Stomach (tissue), 9 donors: ENCODE results near the gene CYP26B1. TPM values are rescaled to one million over a fixed set of nuclear protein-coding genes. Genes with fewer than 3 reads are reported as not detected.

Source experiments
- DNase-seq, 2 donors: peaks; one replicate each; pipeline versions ENCODE4 v3.0.0 to v3.0.0-alpha.2; 2013 to 2019
- H3K27ac ChIP-seq, 5 donors: fragments of 200-600 bp in 4 of 5; sonication (generic) in 4 of 5; one replicate each; pipeline ENCODE4 v1.5.1; 2013 to 2019; ENCODE audit warnings: mild to moderate bottlenecking in 1 of 5, moderate library complexity in 1 of 5
- H3K27me3 ChIP-seq, 3 donors: fragments of 200-600 bp; sonication (generic); one replicate each; pipeline ENCODE4 v1.5.1; 2017 to 2019; ENCODE audit warnings: mixed run types in 1 of 3
- H3K36me3 ChIP-seq, 4 donors: fragments of 200-600 bp; sonication (generic); 1 replicate in 3 of 4; 2 replicates in 1 of 4; pipeline ENCODE4 v1.5.1; 2016 to 2019
- H3K4me1 ChIP-seq, 4 donors: fragments of 200-600 bp; sonication (generic); one replicate each; pipeline ENCODE4 v1.5.1; 2016 to 2019
- H3K4me3 ChIP-seq, 4 donors: fragments of 200-600 bp; sonication (generic) in 3 of 4; one replicate each; pipeline ENCODE4 v1.5.1; 2016 to 2019; ENCODE audit warnings: mild to moderate bottlenecking in 1 of 4
- H3K9me3 ChIP-seq, 4 donors: fragments of 200-600 bp; sonication (generic); one replicate each; pipeline ENCODE4 v1.5.1; 2016 to 2019
- CTCF ChIP-seq, 7 experiments: fragments of 450-650 bp in 4 of 7; fragments of 200-600 bp in 3 of 7; sonication (generic) in 3 of 7; IDR thresholded peaks; one replicate each; pipeline ENCODE4 v1.5.1; 2016 to 2019; ENCODE audit warnings: antibody characterized with exemption in 7 of 7, control low read depth in 2 of 7, mild to moderate bottlenecking in 1 of 7
- EP300 ChIP-seq: sonication (generic); formaldehyde crosslinking; IDR thresholded peaks from one replicate; pipeline ENCODE4 v1.6.1; 2017; ENCODE audit warnings: antibody characterized with exemption
- POLR2A ChIP-seq, 4 donors: fragments of 450-650 bp; IDR thresholded peaks; one replicate each; pipeline ENCODE4 v1.6.1; 2016; ENCODE audit warnings: antibody characterized with exemption in 4 of 4, control low read depth in 2 of 4, mild to moderate bottlenecking in 1 of 4, moderate library complexity in 1 of 4
- POLR2AphosphoS5 ChIP-seq, 3 donors: sonication (generic); formaldehyde crosslinking; IDR thresholded peaks; one replicate each; pipeline ENCODE4 v1.6.1; 2016; ENCODE audit warnings: antibody characterized with exemption in 3 of 3
- WGBS, 5 donors: extraction: QIAGEN DNeasy Blood & Tissue Kit in 3 of 5; methylation state at CpG; one replicate each; pipeline versions ENCODE4 v1.1.5 to v1.1.7; 2013 to 2018; 5-methylcytosine and 5-hydroxymethylcytosine counted together
- intact Hi-C: fragments of 100-400 bp; cut with DNase I; formaldehyde crosslinking; loops from one replicate; pipeline ENCODE4 v1.15.1; 2023; ENCODE audit warnings: low total_unique reads
- polyA plus RNA-seq, 3 donors: library from polyadenylated mRNA; stranded (reverse); fragments of 200-250 nt; gene quantifications; one replicate each; pipeline ENCODE4 v1.2.3, GENCODE V29; 2013
- total RNA-seq, 5 donors: library from RNA; depleted of rRNA; stranded (reverse); fragments of >200 nt; gene quantifications; one replicate each; pipeline versions ENCODE4 v1.1.0 to v1.2.3, GENCODE V29; 2014 to 2016
- donor health status: healthy with polysubstance abuse.
- donor health status: Bipolar disorder and iron deficiency.
- donor health status: healthy.

Gene CYP26B1
- total and polyA plus RNA-seq, 8 donors, result 0.45 to 2.4 (median 1.1) TPM; not detected in 3

- H3K9me3 ChIP-seq, result no peaks in the 10 kb centered on the region
- H3K27me3 ChIP-seq, result peaks cover 0 to 21% (median 0%) of the 10 kb centered on the region in 3 donors
- H3K4me3 ChIP-seq, result no peak overlapping the region
- no peaks in the 10 kb centered on the region for H3K36me3 ChIP-seq
- no peaks in the 10 kb centered on the region for H3K4me1 ChIP-seq
- DNase-seq, result no peak
- TF ChIP-seq POLR2AphosphoS5 (IDR thresholded peaks at IDR 0.05), result no peak
- no peak for TF ChIP-seq EP300
- TF ChIP-seq CTCF (IDR thresholded peaks at IDR 0.05), result no peak
- TF ChIP-seq POLR2A (IDR thresholded peaks at IDR 0.05), result no peak
- 86 to 94% (median 91%) methylated on average over 5 of the region's 5 CpGs for WGBS, 5 donors
- no peak overlapping the region for H3K27ac ChIP-seq
- intact Hi-C loops, result no loop called here
Observed at GRCh38 chr2:72162574-72162973, 14.9 kb upstream of the CYP26B1 start.

GRCh38 chr2:72159211-72159993 lies 11.7 kb upstream of the CYP26B1 start:
- H3K36me3 ChIP-seq, result no peaks in the 10 kb centered on the region
- H3K4me3 ChIP-seq, result no peak overlapping the region
- no peak for TF ChIP-seq POLR2A (IDR thresholded peaks at IDR 0.05)
- TF ChIP-seq POLR2AphosphoS5 (IDR thresholded peaks at IDR 0.05), result no peak
- no peak for TF ChIP-seq EP300
- no peak for TF ChIP-seq CTCF (IDR thresholded peaks at IDR 0.05)
- no peak overlapping the region for H3K27ac ChIP-seq
- no peak for DNase-seq
- peaks cover 0 to 53% (median 6%) of the 10 kb centered on the region in 3 donors for H3K27me3 ChIP-seq
- no peaks in the 10 kb centered on the region for H3K4me1 ChIP-seq
- H3K9me3 ChIP-seq, result no peaks in the 10 kb centered on the region
- WGBS, 5 donors, result 88 to 95% (median 90%) methylated on average over 12 of the region's 12 CpGs
- intact Hi-C loops, result no loop called here

- Histone ChIP-seq H3K4me1 (no peaks in the 10 kb centered on the region), H3K36me3 (no peaks in the 10 kb centered on the region), H3K4me3 (no peak overlapping the region), H3K27ac (no peak overlapping the region), H3K9me3 (no peaks in the 10 kb centered on the region), H3K27me3 (peaks cover 0 to 66% (median 8%) of the 10 kb centered on the region in 3 donors)
- WGBS, 5 donors, result 84 to 89% (median 88%) methylated on average over 8 of the region's 8 CpGs
- intact Hi-C loops, result no loop called here
- TF ChIP-seq CTCF (IDR thresholded peaks at IDR 0.05), result no peak
- no peak for TF ChIP-seq POLR2AphosphoS5 (IDR thresholded peaks at IDR 0.05)
- TF ChIP-seq POLR2A (IDR thresholded peaks at IDR 0.05), result no peak
- TF ChIP-seq EP300, result no peak
- DNase-seq, result no peak
Observed at GRCh38 chr2:72157871-72158771, 10.5 kb upstream of the CYP26B1 start.

GRCh38 chr2:72156872-72157271 lies 9.2 kb upstream of the CYP26B1 start:
- Histone ChIP-seq H3K27me3 (peaks cover 0 to 75% (median 8%) of the 10 kb centered on the region in 3 donors), H3K4me1 (no peaks in the 10 kb centered on the region), H3K36me3 (no peaks in the 10 kb centered on the region), H3K27ac (no peak overlapping the region), H3K9me3 (no peaks in the 10 kb centered on the region), H3K4me3 (no peak overlapping the region)
- TF ChIP-seq POLR2A (IDR thresholded peaks at IDR 0.05), result no peak
- no peak for TF ChIP-seq POLR2AphosphoS5 (IDR thresholded peaks at IDR 0.05)
- no peak for TF ChIP-seq EP300
- no peak for TF ChIP-seq CTCF (IDR thresholded peaks at IDR 0.05)
- DNase-seq, result no peak
- intact Hi-C loops, result no loop called here
- 56 to 81% (median 67%) methylated on average over 2 of the region's 2 CpGs for WGBS, 5 donors
